SK-N-SH (cell line): ENCODE results near the gene ANP32A. TPM values are rescaled to one million over a fixed set of nuclear protein-coding genes. Genes with fewer than 3 reads are reported as not detected.

Experiments
- CTCF ChIA-PET: fragments of 300-600, 350-600 bp; formaldehyde crosslinking; extraction: SDS; loops from one replicate; lab custom pipeline; 2021; lab: Yijun Ruan, JAX
- POLR2A ChIA-PET: fragments of 350-600 bp; sonication (Branson Sonifier 250); formaldehyde crosslinking; extraction: SDS; loops from one replicate; lab custom pipeline; 2020; ENCODE audit warnings: antibody characterized with exemption, inconsistent platforms; lab: Yijun Ruan, JAX
- DNase-seq: peaks from one replicate; pipeline ENCODE4 v3.0.0; 2012
- H2AFZ ChIP-seq: fragments of 200-600 bp; sonication (generic); 2 replicates; pipeline ENCODE4 v1.8.1; 2016; ENCODE audit warnings: antibody characterized with exemption, mild to moderate bottlenecking, low read depth
- H3F3A ChIP-seq: fragments of 200-600 bp; sonication (generic); replicated peaks from 2 replicates; pipeline ENCODE3; 2016; ENCODE audit warnings: antibody characterized with exemption, mild to moderate bottlenecking; ENCODE audit not compliant: insufficient read depth
- H3K27ac ChIP-seq, 2 experiments: fragments of 200-500 bp in 1 of 2; fragments of 200-600 bp in 1 of 2; sonication (Bioruptor generic) in 1 of 2; sonication (generic), shearing (Covaris generic) in 1 of 2; 2 replicates each; pipeline versions ENCODE4 v1.5.1 to v1.6.1; 2014 to 2016; ENCODE audit warnings: low read depth in 2 of 2, inconsistent platforms in 1 of 2, low read length in 1 of 2, mild to moderate bottlenecking in 1 of 2, mixed read lengths in 1 of 2
- H3K27me3 ChIP-seq: fragments of 200-600 bp; sonication (generic), shearing (Covaris generic); 2 replicates; pipeline ENCODE4 v1.6.1; 2016; ENCODE audit warnings: mixed run types; ENCODE audit not compliant: insufficient read depth
- H3K36me3 ChIP-seq, 2 experiments: fragments of 200-500 bp in 1 of 2; fragments of 200-600 bp in 1 of 2; sonication (Bioruptor generic) in 1 of 2; sonication (generic) in 1 of 2; replicated peaks in 1 of 2; 2 replicates each; pipeline versions ENCODE3 to v1.5.1; 2014 to 2016; ENCODE audit warnings: low read length in 1 of 2, mild to moderate bottlenecking in 1 of 2; ENCODE audit not compliant: insufficient read depth in 2 of 2, control insufficient read depth in 1 of 2
- H3K4me1 ChIP-seq, 2 experiments: fragments of 200-500 bp in 1 of 2; fragments of 200-600 bp in 1 of 2; sonication (Bioruptor generic) in 1 of 2; sonication (generic), shearing (Covaris generic) in 1 of 2; 2 replicates each; pipeline versions ENCODE4 v1.5.1 to v1.6.1; 2014 to 2016; ENCODE audit warnings: low read depth in 1 of 2, low read length in 1 of 2, mixed run types in 1 of 2; ENCODE audit not compliant: insufficient read depth in 2 of 2, control insufficient read depth in 1 of 2
- H3K4me2 ChIP-seq: fragments of 200-600 bp; sonication (generic), shearing (Covaris generic); 2 replicates; pipeline ENCODE4 v1.6.1; 2017; ENCODE audit warnings: mixed run types
- H3K4me3 ChIP-seq, 2 experiments: fragments of 200-500 bp in 1 of 2; fragments of 200-600 bp in 1 of 2; sonication (Bioruptor generic) in 1 of 2; sonication (generic), shearing (Covaris generic) in 1 of 2; 2 replicates each; pipeline versions ENCODE4 v1.5.1 to v1.8.1; 2014 to 2016; ENCODE audit warnings: low read depth in 2 of 2, inconsistent platforms in 1 of 2, low read length in 1 of 2, mild to moderate bottlenecking in 1 of 2, mixed read lengths in 1 of 2, moderate library complexity in 1 of 2
- H3K79me2 ChIP-seq: fragments of 200-600 bp; sonication (generic); 2 replicates; pipeline ENCODE4 v1.8.1; 2017; ENCODE audit warnings: mild to moderate bottlenecking; ENCODE audit not compliant: insufficient read depth
- H3K9ac ChIP-seq: fragments of 200-600 bp; sonication (generic); 2 replicates; pipeline ENCODE4 v1.6.1; 2017; ENCODE audit warnings: mixed run types
- H3K9me2 ChIP-seq: fragments of 200-600 bp; sonication (generic); 2 replicates; pipeline ENCODE4 v1.6.1; 2017; ENCODE audit warnings: mixed run types
- H3K9me3 ChIP-seq: fragments of 200-600 bp; sonication (generic); 2 replicates; pipeline ENCODE4 v1.6.1; 2017; ENCODE audit warnings: mixed run types, mild to moderate bottlenecking, moderate library complexity
- H4K20me1 ChIP-seq: fragments of 200-600 bp; sonication (generic); 2 replicates; pipeline ENCODE4 v1.6.1; 2017; ENCODE audit warnings: mild to moderate bottlenecking, mixed run types; ENCODE audit not compliant: insufficient read depth
- ELF1 ChIP-seq: IDR thresholded peaks from 2 replicates; pipeline ENCODE4 v1.4.0; 2012
- FOSL2 ChIP-seq: IDR thresholded peaks from 2 replicates; pipeline ENCODE4 v1.4.0; 2012; ENCODE audit warnings: low read depth, mild to moderate bottlenecking, moderate library complexity, borderline replicate concordance
- FOXM1 ChIP-seq: IDR thresholded peaks from 2 replicates; pipeline ENCODE4 v1.4.0; 2012; ENCODE audit warnings: low read depth, mild to moderate bottlenecking
- NFIC ChIP-seq: IDR thresholded peaks from 2 replicates; pipeline ENCODE4 v1.4.0; 2012; ENCODE audit warnings: borderline replicate concordance
- RAD21 ChIP-seq: IDR thresholded peaks from 2 replicates; pipeline ENCODE4 v1.6.1; 2012; ENCODE audit warnings: mild to moderate bottlenecking, low read length
- RCOR1 ChIP-seq: fragments of 150-350 bp; IDR thresholded peaks from 2 replicates; pipeline ENCODE4 v1.6.1; 2017; ENCODE audit warnings: antibody characterized with exemption, low read length
- REST ChIP-seq: IDR thresholded peaks from 2 replicates; pipeline ENCODE4 v1.6.1; 2012; ENCODE audit warnings: mild to moderate bottlenecking, low read depth, low read length, moderate library complexity
- RXRA ChIP-seq: IDR thresholded peaks from 2 replicates; pipeline ENCODE4 v1.4.0; 2012; ENCODE audit warnings: low read depth, mild to moderate bottlenecking, borderline replicate concordance
- SMC3 ChIP-seq: IDR thresholded peaks from 2 replicates; pipeline ENCODE4 v1.6.1; 2012; ENCODE audit warnings: low read depth, low read length, improper control_type of control experiment
- TEAD4 ChIP-seq: IDR thresholded peaks from 2 replicates; pipeline ENCODE4 v1.4.0; 2012; ENCODE audit warnings: mild to moderate bottlenecking, borderline replicate concordance; ENCODE audit not compliant: insufficient read depth
- YY1 ChIP-seq: IDR thresholded peaks from 2 replicates; pipeline ENCODE4 v1.4.0; 2012; ENCODE audit warnings: low read depth, mild to moderate bottlenecking
- WGBS: methylation state at CpG from one replicate; pipeline ENCODE4 v1.1.6; 2017; ENCODE audit warnings: low lambda C conversion rate; 5-methylcytosine and 5-hydroxymethylcytosine counted together
- polyA plus RNA-seq, 3 experiments: library from polyadenylated mRNA; depleted of rRNA; stranded (reverse); fragments of >200 nt; gene quantifications; 2 replicates each; pipeline ENCODE4 v1.2.3, GENCODE V29; 2012

Gene ANP32A
- polyA plus RNA-seq, 1 of the 3 experiments (the other 2 are of a cell fraction): 58.4 TPM

- H3K36me3 ChIP-seq: peaks cover 3 to 9% of the 10 kb centered on the region in 2 experiments
- H3K4me2 ChIP-seq: no peak overlapping the region
- no peak for TF ChIP-seq TEAD4
- TF ChIP-seq RAD21: no peak
- no peak for TF ChIP-seq FOXM1
- TF ChIP-seq REST: no peak
- TF ChIP-seq RCOR1: no peak
- no peak for TF ChIP-seq RXRA
- TF ChIP-seq FOSL2: no peak
- TF ChIP-seq ELF1: no peak
- TF ChIP-seq NFIC: no peak
- TF ChIP-seq YY1: no peak
- TF ChIP-seq SMC3: no peak
- H3F3A ChIP-seq: no peaks in the 10 kb centered on the region
- no peaks in the 10 kb centered on the region for H3K27me3 ChIP-seq
- WGBS: 82% methylated on average over 7 of the region's 11 CpGs
- no peak for DNase-seq
- H3K9me2 ChIP-seq: no peaks in the 10 kb centered on the region
- ChIA-PET POLR2A (interaction anchor here (1.2 kb wide), 1 partner anchor 11 kb away, joined by 4 read pairs; no protein-coding TSS in a partner anchor), CTCF (interaction anchor here (0.9 to 2.5 kb wide), 3 partner anchors 9 to 68 kb away, joined by 4 to 12 read pairs (median 10); no protein-coding TSS in a partner anchor)
- H4K20me1 ChIP-seq: peaks cover 88% of the 10 kb centered on the region
- peaks cover 98% of the 10 kb centered on the region for H3K79me2 ChIP-seq
- no peaks in the 10 kb centered on the region for H3K9me3 ChIP-seq
- H3K27ac ChIP-seq: peak overlapping the region in 1 of 2 experiments; percentile 54; a peak in 1 of 4 replicates
- no peak overlapping the region for H2AFZ ChIP-seq
- H3K4me3 ChIP-seq: no peak overlapping the region
- peaks cover 0 to 55% of the 10 kb centered on the region in 2 experiments; a peak in 1 of 4 replicates for H3K4me1 ChIP-seq
- H3K9ac ChIP-seq: no peak overlapping the region
These were observed 13.4 kb downstream of the ANP32A start for GRCh38 chr15:68807249-68807648.

GRCh38 chr15:68806220-68807060 lies 14.3 kb downstream of the ANP32A start:
- 95% methylated on average over 8 of the region's 9 CpGs for WGBS
- peaks cover 3 to 9% of the 10 kb centered on the region in 2 experiments for H3K36me3 ChIP-seq
- POLR2A ChIA-PET: interaction anchor here (1.2 kb wide), 1 partner anchor 12 kb away, joined by 4 read pairs; no protein-coding TSS in a partner anchor

More at GRCh38 chr15:68806220-68807060, 14.3 kb downstream of the ANP32A start:
- H3K9ac ChIP-seq: no peak overlapping the region
- H3K27ac ChIP-seq: peak overlapping the region in 1 of 2 experiments; percentile 54; a peak in 1 of 4 replicates
- peaks cover 90% of the 10 kb centered on the region for H4K20me1 ChIP-seq
- DNase-seq: peak; percentile 43
- H3K4me2 ChIP-seq: no peak overlapping the region
- peaks cover 98% of the 10 kb centered on the region for H3K79me2 ChIP-seq
- H3K4me1 ChIP-seq: peaks cover 0 to 52% of the 10 kb centered on the region in 2 experiments; a peak in 1 of 4 replicates
- no peaks in the 10 kb centered on the region for H3K9me2 ChIP-seq
- H3K27me3 ChIP-seq: no peaks in the 10 kb centered on the region
- no peaks in the 10 kb centered on the region for H3F3A ChIP-seq
- CTCF ChIA-PET: interaction anchor here (2.1 to 2.5 kb wide), 2 partner anchors 10 to 69 kb away, joined by 10 to 12 read pairs; no protein-coding TSS in a partner anchor
- no peak overlapping the region for H3K4me3 ChIP-seq
- no peak overlapping the region for H2AFZ ChIP-seq
- no peaks in the 10 kb centered on the region for H3K9me3 ChIP-seq
- TF ChIP-seq RAD21 (0 out of 2 replicates have a peak, but pooled peaks have one; percentile 1), SMC3 (no peak)
